GM18909 (cell line): ENCODE results near the gene NGB.

Source experiments
- ATAC-seq: cut with Tn5 transposase; IDR thresholded peaks from one replicate; pipeline ENCODE4 v1.9.1; 2021; ENCODE audit warnings: mild to moderate bottlenecking; ENCODE audit not compliant: unreplicated experiment, poor library complexity

The NGB gene

GRCh38 chr14:77266336-77266735 lies 4.7 kb downstream of the NGB start:
- ATAC-seq: no peak

- ATAC-seq: no peak
Observed at GRCh38 chr14:77265561-77266335, 5.3 kb downstream of the NGB start.

GRCh38 chr14:77265187-77265515 lies 5.9 kb downstream of the NGB start:
- ATAC-seq: no peak

- no peak for ATAC-seq
Observed at GRCh38 chr14:77264466-77265186, 6.4 kb downstream of the NGB start.

GRCh38 chr14:77260631-77261030 lies 10.4 kb downstream of the NGB start:
- ATAC-seq: no peak

GRCh38 chr14:77260199-77260598 lies 10.8 kb downstream of the NGB start:
- ATAC-seq: no peak

GRCh38 chr14:77259025-77259715 lies 11.8 kb downstream of the NGB start:
- no peak for ATAC-seq

- no peak for ATAC-seq
Observed at GRCh38 chr14:77258566-77258965, 12.4 kb downstream of the NGB start.

GRCh38 chr14:77257700-77258099 lies 13.3 kb downstream of the NGB start:
- ATAC-seq: no peak

- no peak for ATAC-seq
Observed at GRCh38 chr14:77256694-77257093, 14.3 kb downstream of the NGB start.

GRCh38 chr14:77253333-77254190 lies 17.4 kb downstream of the NGB start:
- no peak for ATAC-seq

- ATAC-seq: no peak
Observed at GRCh38 chr14:77251870-77252269, 19.1 kb downstream of the NGB start.

- ATAC-seq: no peak
Observed at GRCh38 chr14:77250927-77251326, 20.1 kb downstream of the NGB start.

GRCh38 chr14:77249286-77249685 lies 21.7 kb downstream of the NGB start:
- ATAC-seq: no peak

GRCh38 chr14:77248666-77249065 lies 22.3 kb downstream of the NGB start:
- no peak for ATAC-seq

GRCh38 chr14:77246784-77247183 lies 24.2 kb downstream of the NGB start:
- ATAC-seq: no peak

- no peak for ATAC-seq
Observed at GRCh38 chr14:77245820-77246219, 25.2 kb downstream of the NGB start.

- ATAC-seq: no peak
Observed at GRCh38 chr14:77243853-77244252, 27.2 kb downstream of the NGB start.

- no peak for ATAC-seq
Observed at GRCh38 chr14:77242752-77243151, 28.3 kb downstream of the NGB start.

- ATAC-seq: no peak
Observed at GRCh38 chr14:77241955-77242354, 29.1 kb downstream of the NGB start.
